ENCODE measurements around the gene MGST2. TPM values are rescaled to one million over a fixed set of nuclear protein-coding genes. Genes with fewer than 3 reads are reported as not detected.

MGST2 gene
- total RNA-seq, 1 donor from 2014 or later = 35.8 TPM

- DNase-seq (ENCODE audit: low read depth) = no peak
- Histone ChIP-seq H3K36me3 (ENCODE audit: control insufficient read depth, insufficient read depth, low read length) (no peaks in the 10 kb centered on the region), H3K4me3 (ENCODE audit: low read depth, low read length) (no peak overlapping the region), H3K27me3 (ENCODE audit: control insufficient read depth, insufficient read depth, low read length) (no peaks in the 10 kb centered on the region)
- no peak for TF ChIP-seq CTCF (IDR thresholded peaks at IDR 0.05; ENCODE audit: insufficient read depth, low read length, poor library complexity, severe bottlenecking)
Measured at GRCh38 chr4:139625093-139625455, 40.5 kb upstream of the MGST2 start.

GRCh38 chr4:139625482-139625881 is 40.1 kb upstream of the MGST2 start:
- Histone ChIP-seq H3K4me3 (ENCODE audit: low read depth, low read length) (no peak overlapping the region), H3K36me3 (ENCODE audit: control insufficient read depth, insufficient read depth, low read length) (no peaks in the 10 kb centered on the region), H3K27me3 (ENCODE audit: control insufficient read depth, insufficient read depth, low read length) (no peaks in the 10 kb centered on the region)
- DNase-seq (ENCODE audit: low read depth) = no peak
- no peak for TF ChIP-seq CTCF (IDR thresholded peaks at IDR 0.05; ENCODE audit: insufficient read depth, low read length, poor library complexity, severe bottlenecking)

GRCh38 chr4:139628184-139629012 is 37.2 kb upstream of the MGST2 start:
- DNase-seq (ENCODE audit: low read depth) = no peak

GRCh38 chr4:139629436-139630125 is 36.0 kb upstream of the MGST2 start:
- Histone ChIP-seq H3K27me3 (ENCODE audit: control insufficient read depth, insufficient read depth, low read length) (no peaks in the 10 kb centered on the region), H3K36me3 (ENCODE audit: control insufficient read depth, insufficient read depth, low read length) (no peaks in the 10 kb centered on the region), H3K4me3 (ENCODE audit: low read depth, low read length) (no peak overlapping the region)
- no peak for DNase-seq (ENCODE audit: low read depth)
- no peak for TF ChIP-seq CTCF (IDR thresholded peaks at IDR 0.05; ENCODE audit: insufficient read depth, low read length, poor library complexity, severe bottlenecking)

More at GRCh38 chr4:139628184-139629012, 37.2 kb upstream of the MGST2 start:
- TF ChIP-seq CTCF (IDR thresholded peaks at IDR 0.05; ENCODE audit: insufficient read depth, low read length, poor library complexity, severe bottlenecking) = no peak
- Histone ChIP-seq H3K27me3 (ENCODE audit: control insufficient read depth, insufficient read depth, low read length) (no peaks in the 10 kb centered on the region), H3K4me3 (ENCODE audit: low read depth, low read length) (no peak overlapping the region), H3K36me3 (ENCODE audit: control insufficient read depth, insufficient read depth, low read length) (no peaks in the 10 kb centered on the region)

GRCh38 chr4:139630126-139630495 is 35.5 kb upstream of the MGST2 start:
- H3K27me3 ChIP-seq (ENCODE audit: control insufficient read depth, insufficient read depth, low read length) = no peaks in the 10 kb centered on the region
- no peak for DNase-seq (ENCODE audit: low read depth)
- no peak for TF ChIP-seq CTCF (IDR thresholded peaks at IDR 0.05; ENCODE audit: insufficient read depth, low read length, poor library complexity, severe bottlenecking)

More at GRCh38 chr4:139630126-139630495, 35.5 kb upstream of the MGST2 start:
- no peak overlapping the region for H3K4me3 ChIP-seq (ENCODE audit: low read depth, low read length)
- H3K36me3 ChIP-seq (ENCODE audit: control insufficient read depth, insufficient read depth, low read length) = no peaks in the 10 kb centered on the region
